ENCODE results near the gene CD48.
"Not testable (repeated sequence)": the region's sequence is repeated elsewhere in the genome, so short reads cannot be mapped to it uniquely, and the experiment has no call there.

CD48 gene

GRCh38 chr1:160741612-160742348, 30.2 kb upstream of the CD48 start:
- DNase-seq: no peak

GRCh38 chr1:160741092-160741501, 29.5 kb upstream of the CD48 start:
- no peak for DNase-seq

GRCh38 chr1:160740133-160740688, 28.6 kb upstream of the CD48 start:
- DNase-seq: no peak

GRCh38 chr1:160739098-160739511, 27.5 kb upstream of the CD48 start, which contains the start of gene SLAMF7:
SLAMF7 (plus strand) TSS chr1:160739247; CDS start chr1:160739302, 55 bp downstream.
- DNase-seq: peak; percentile 53

- DNase-seq: no peak
Observed at GRCh38 chr1:160738271-160738670, 26.6 kb upstream of the CD48 start.

GRCh38 chr1:160734301-160734700, 22.7 kb upstream of the CD48 start:
- no peak for DNase-seq

- DNase-seq: no peak
Observed at GRCh38 chr1:160733898-160734297, 22.3 kb upstream of the CD48 start.

GRCh38 chr1:160731990-160732389, 20.4 kb upstream of the CD48 start:
- no peak for DNase-seq

- not testable (repeated sequence) for DNase-seq
Observed at GRCh38 chr1:160731564-160731963, 19.9 kb upstream of the CD48 start.

GRCh38 chr1:160727316-160727640, 15.7 kb upstream of the CD48 start:
- no peak for DNase-seq

- DNase-seq: peak; percentile 92
Observed at GRCh38 chr1:160726498-160727315, 15.1 kb upstream of the CD48 start.

- DNase-seq: peak; percentile 87
Observed at GRCh38 chr1:160726114-160726497, 14.5 kb upstream of the CD48 start.

GRCh38 chr1:160724465-160725242, 13.0 kb upstream of the CD48 start:
- DNase-seq: no peak

- DNase-seq: no peak
Observed at GRCh38 chr1:160723332-160723731, 11.7 kb upstream of the CD48 start.

GRCh38 chr1:160722726-160723125, 11.1 kb upstream of the CD48 start:
- no peak for DNase-seq

GRCh38 chr1:160721473-160721872, 9.9 kb upstream of the CD48 start:
- DNase-seq: no peak

GRCh38 chr1:160720356-160721085, 8.9 kb upstream of the CD48 start:
- no peak for DNase-seq

GRCh38 chr1:160718210-160718609, 6.6 kb upstream of the CD48 start:
- no peak for DNase-seq

- no peak for DNase-seq
Observed at GRCh38 chr1:160717306-160717705, 5.7 kb upstream of the CD48 start.

GRCh38 chr1:160716013-160716412, 4.4 kb upstream of the CD48 start:
- DNase-seq: no peak

GRCh38 chr1:160714034-160714648, 2.5 kb upstream of the CD48 start:
- not testable (repeated sequence) for DNase-seq

- DNase-seq: peak; percentile 77
Observed at GRCh38 chr1:160713161-160713560, 1.5 kb upstream of the CD48 start.
